DMS153 treated with DMSO at 0.1 percent for 48 hours (cell line): Measurements from ENCODE around the gene CTRB1.

Experiments used
- DNase-seq: peaks from one replicate; lab custom pipeline; 2025; ENCODE audit not compliant: unreplicated experiment; lab: John Stamatoyannopoulos, UW

CTRB1 gene

DNA sequence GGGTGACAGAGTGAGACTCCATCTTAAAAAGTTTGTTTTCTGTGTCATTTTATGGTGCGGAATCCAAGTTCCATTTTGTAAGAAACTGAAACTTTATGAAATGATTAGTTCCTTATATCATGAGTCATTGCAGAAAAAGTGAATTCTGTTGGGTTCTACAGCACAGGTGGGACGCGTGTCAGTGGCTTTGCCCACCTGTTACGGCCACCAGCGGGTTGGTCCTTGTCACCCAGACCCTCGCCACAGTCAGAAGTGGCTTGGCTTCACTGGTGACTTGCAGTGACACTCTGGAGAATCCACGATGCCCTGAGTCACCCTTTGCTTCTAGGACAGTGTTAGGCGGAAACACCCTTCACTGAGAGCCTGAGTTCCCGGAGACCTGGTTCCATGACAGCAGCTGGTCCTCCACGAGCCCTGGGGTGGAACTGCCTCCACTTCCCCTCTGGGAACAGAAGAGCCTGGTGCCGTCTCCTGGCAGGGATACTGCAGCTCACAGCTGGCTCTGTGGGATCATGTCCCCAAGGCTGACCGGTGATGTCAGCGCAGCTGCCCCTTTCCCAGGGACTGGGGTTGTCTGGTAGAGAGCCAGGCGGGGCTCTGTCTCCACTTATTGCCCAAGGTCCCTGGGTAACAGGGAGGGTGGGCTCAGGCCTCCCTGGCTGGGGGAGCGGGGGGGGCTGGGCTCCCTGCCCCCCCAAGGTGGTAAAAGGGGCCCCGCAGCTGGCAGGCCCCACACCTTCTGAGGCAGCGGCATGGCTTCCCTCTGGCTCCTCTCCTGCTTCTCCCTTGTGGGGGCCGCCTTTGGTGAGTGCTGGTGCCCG is at the start of gene CTRB1:
TSS of gene CTRB1 (plus strand) at position 733 of the 821 bp plus-strand sequence. CDS start at position 753, 20 bp downstream.
- DNase-seq = no peak

- no peak for DNase-seq
Measured at GRCh38 chr16:75169899-75170405, 48.8 kb upstream of the CTRB1 start.

GRCh38 chr16:75172578-75172977 is 46.2 kb upstream of the CTRB1 start:
- DNase-seq = no peak

DNA sequence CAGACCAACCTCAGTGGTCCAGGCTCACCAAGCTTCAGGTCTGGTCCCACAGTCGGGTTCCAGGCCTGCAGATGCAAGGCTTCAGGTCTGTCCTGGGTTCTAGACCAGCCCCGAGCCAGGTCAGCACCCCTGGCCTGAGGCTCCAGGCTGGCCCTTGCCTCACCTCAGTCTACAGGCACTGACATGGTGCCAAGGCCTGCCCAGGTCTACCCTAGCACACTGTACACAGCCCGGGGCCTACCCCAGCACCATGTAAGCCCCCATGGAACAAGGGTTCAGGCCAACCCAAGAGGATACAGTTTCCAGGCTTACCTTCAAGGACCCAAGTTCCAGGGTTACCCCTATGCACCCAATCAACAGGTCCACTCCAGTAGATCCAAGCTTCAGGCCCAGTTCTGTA is 43.7 kb upstream of the CTRB1 start:
- no peak for DNase-seq

GRCh38 chr16:75176926-75177325 is 41.9 kb upstream of the CTRB1 start:
- DNase-seq = no peak

- no peak for DNase-seq
Measured at GRCh38 chr16:75179208-75179607, 39.6 kb upstream of the CTRB1 start.

DNA sequence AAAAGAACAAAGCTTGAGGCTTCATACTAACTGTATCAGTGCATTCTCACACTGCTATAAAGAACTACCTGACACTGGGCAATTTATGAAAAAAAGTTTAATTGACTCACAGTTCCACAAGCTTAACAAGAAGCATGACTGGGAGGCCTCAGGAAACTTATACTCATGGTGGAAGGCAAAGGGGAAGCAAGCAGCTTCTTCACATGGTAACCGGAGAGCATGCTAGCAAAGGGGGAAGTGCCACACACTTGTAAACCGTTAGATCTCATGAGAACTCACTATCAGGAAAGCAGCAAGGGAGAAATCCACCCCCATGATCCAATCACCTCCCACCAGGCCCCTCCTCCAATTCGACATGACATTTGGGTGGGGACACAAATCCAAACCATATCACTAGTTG is 37.2 kb upstream of the CTRB1 start:
- no peak for DNase-seq

DNA sequence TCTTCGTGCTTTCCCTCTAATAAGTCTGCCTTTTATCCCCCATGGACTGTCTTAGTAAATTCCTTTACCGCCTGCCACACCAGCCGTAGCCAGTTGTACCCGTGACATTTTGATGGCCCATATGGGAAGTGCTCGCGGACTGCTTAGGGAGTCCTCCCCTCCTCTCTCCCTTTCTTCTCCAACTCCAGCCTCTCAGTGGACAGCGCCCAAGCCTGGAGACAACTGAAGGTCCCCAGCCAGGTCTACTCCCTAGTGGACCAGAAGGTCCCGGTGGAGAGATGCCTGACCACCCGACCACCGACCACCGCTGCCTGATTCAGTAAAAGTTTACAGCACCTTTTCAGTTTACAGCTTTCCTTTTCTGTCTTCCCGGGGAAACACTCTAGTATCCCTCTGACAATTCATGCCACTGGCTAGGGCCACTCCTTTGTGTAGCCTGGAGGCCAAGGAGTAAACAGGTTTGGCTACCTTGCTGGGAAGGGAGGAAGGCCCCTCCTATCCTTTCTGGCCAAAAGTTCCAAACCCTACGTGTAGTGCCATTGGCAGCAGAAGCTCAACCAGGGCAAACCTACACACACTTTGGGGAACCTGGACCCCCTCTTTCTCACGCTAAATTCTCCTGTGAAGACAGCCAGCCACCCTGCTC is 29.8 kb upstream of the CTRB1 start:
- DNase-seq = no peak

DNA sequence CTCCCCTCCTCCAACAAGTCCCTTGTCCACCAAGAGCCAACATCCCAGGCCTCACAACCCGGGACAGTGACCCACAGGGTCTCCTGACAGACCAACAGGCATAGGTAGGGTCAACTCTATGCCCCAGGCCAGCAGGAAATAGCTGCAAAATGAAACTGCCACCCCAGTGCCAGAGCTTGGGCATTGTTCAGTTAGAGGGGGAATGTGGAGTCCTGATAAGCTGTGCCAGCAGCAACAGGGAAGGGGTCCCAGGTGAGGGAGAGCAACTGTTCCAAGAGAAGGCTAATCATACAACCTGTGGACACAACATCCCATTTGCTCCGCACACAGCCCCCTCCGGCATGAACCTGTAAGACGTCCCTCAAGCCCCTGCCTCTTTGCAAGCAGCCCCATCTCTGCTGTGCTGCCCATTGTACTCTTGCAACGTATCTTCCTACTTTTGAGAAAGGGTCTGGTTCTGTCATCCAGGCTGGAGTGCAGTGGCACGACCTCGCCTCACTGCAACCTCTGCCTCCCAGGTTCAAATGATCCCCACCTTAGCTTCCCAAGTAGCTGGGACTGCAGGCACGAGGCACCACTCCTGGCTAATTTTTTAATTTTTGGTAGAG is 29.0 kb upstream of the CTRB1 start:
- DNase-seq = no peak

GRCh38 chr16:75192606-75193264 is 26.1 kb upstream of the CTRB1 start:
- no peak for DNase-seq

GRCh38 chr16:75193265-75193650 is 25.5 kb upstream of the CTRB1 start:
- DNase-seq = no peak

- DNase-seq = no peak
Measured at GRCh38 chr16:75193730-75194444, 24.9 kb upstream of the CTRB1 start.

- DNase-seq = no peak
Measured at GRCh38 chr16:75195811-75196790, 22.7 kb upstream of the CTRB1 start.

DNA sequence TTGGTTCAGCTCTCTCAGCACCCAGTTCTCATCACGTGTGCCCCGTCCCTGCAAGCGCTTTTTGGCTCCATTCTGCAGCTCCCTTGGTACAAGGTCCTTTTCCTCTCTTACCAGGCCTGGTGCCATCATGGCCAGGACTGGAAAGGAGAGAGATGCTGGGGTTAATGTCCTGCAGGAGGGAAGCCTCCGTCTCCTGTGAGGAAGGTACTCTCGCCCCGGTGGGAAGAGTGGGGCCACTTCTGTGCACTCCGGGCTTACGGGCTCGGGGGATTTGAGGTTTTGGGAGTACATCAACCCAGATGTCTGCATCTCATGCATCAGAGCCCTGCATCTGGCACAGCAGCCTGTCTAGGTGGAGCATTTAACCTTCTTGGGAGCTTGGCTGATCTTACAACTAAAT is 22.0 kb upstream of the CTRB1 start:
- DNase-seq = no peak

- DNase-seq = no peak
Measured at GRCh38 chr16:75197522-75198134, 21.2 kb upstream of the CTRB1 start.

- DNase-seq = no peak
Measured at GRCh38 chr16:75198135-75198600, 20.6 kb upstream of the CTRB1 start.

DNA sequence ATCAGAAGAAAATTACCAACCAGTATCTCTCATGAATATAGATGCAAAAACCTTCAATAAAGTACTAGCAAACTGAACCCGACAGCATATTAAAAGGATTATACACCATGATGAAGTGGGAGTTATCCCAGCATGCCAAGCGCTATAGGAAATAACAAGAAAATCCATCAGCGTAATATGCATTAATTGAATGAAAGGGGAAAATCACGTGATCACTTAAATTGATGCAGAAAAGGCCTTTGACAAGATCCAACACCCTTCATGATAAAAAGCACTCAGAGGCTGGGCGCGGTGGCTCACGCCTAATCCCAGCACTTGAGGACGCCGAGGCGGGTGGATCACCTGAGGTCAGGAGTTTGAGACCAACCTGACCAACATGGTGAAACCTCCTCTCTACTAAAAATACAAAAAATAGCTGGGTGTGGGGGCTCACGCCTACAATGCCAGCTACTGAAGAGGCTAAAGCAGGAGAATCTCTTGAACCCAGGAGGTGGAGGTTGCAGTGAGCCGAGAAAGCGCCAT is 16.7 kb upstream of the CTRB1 start:
- no peak for DNase-seq

- no peak for DNase-seq
Measured at GRCh38 chr16:75203096-75203495, 15.7 kb upstream of the CTRB1 start.
